ENCODE measurements around the gene RBL1.

DNA sequence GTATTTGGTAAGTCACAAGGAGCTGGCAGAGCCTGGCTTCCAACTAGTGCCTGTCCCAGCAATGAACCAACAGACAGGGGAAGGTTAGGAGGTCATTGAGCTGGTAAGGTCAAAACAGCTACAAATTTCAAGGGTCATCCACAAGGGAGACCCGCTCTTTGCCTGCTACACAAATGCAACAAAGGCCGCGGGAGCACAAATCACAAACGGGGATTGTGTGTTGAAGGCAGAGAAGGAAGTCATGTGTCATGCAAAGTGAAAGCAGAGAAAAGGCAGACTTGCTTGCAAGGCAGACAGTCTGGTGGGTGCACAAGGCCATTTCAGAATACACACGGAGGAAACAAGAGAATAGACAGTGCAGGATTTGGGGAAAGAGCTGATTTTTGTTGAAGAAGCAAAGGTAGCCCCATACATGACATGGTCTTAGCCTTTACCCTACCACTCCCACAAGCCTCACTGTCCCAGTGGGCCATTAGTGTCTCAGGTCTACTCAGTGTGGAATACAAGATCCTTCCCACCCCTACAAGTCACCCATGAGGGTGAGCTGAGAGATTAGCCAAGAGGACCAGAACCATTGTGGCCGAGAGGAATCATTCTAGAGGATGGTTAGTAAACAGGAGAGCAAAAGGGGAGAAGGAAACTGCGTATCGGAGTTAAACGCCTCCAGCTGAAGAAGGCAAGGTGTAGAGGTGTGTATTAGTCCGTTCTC is 126.2 kb downstream of the RBL1 start:
- TF ChIP-seq, protein P1, sequence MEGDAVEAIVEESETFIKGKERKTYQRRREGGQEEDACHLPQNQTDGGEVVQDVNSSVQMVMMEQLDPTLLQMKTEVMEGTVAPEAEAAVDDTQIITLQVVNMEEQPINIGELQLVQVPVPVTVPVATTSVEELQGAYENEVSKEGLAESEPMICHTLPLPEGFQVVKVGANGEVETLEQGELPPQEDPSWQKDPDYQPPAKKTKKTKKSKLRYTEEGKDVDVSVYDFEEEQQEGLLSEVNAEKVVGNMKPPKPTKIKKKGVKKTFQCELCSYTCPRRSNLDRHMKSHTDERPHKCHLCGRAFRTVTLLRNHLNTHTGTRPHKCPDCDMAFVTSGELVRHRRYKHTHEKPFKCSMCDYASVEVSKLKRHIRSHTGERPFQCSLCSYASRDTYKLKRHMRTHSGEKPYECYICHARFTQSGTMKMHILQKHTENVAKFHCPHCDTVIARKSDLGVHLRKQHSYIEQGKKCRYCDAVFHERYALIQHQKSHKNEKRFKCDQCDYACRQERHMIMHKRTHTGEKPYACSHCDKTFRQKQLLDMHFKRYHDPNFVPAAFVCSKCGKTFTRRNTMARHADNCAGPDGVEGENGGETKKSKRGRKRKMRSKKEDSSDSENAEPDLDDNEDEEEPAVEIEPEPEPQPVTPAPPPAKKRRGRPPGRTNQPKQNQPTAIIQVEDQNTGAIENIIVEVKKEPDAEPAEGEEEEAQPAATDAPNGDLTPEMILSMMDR (IDR thresholded peaks at IDR 0.05; ENCODE audit: insufficient read depth, low read depth, low read length) = no peak
- TF ChIP-seq EZH2 (IDR thresholded peaks at IDR 0.05; ENCODE audit: insufficient read depth, low read length) = no peak

All from astrocyte (in vitro differentiated cells and primary cell).